HepG2 (cell line): ENCODE results near the gene NDUFB10. TPM values are rescaled to one million over a fixed set of nuclear protein-coding genes. Genes with fewer than 3 reads are reported as not detected.

Experiments
- BCL6 ChIP-seq: IDR thresholded peaks from 2 replicates; pipeline ENCODE4 v1.6.1; 2016; ENCODE audit warnings: missing genetic modification reagents, missing compliant biosample characterization
- BRF2 ChIP-seq: sonication (generic); formaldehyde crosslinking; IDR thresholded peaks from 2 replicates; pipeline ENCODE4 v1.8.1; 2022; ENCODE audit warnings: mild to moderate bottlenecking, missing genetic modification reagents
- CBX2 ChIP-seq, 2 experiments: fragments of 200-600 bp in 1 of 2; sonication (generic); formaldehyde crosslinking in 1 of 2; IDR thresholded peaks; 2 replicates each; pipeline versions ENCODE4 v1.7.0 to v1.8.1; 2018 to 2022; ENCODE audit warnings: low read depth in 2 of 2, low read length in 1 of 2, mild to moderate bottlenecking in 1 of 2, missing genetic modification reagents in 1 of 2
- ELF4 ChIP-seq: sonication (generic); formaldehyde crosslinking; IDR thresholded peaks from 2 replicates; pipeline ENCODE4 v1.5.0; 2020; ENCODE audit warnings: missing genetic modification reagents, mild to moderate bottlenecking, moderate library complexity, borderline replicate concordance
- EZH2 ChIP-seq: conservative IDR thresholded peaks from 2 replicates; pipeline ENCODE4 v1.6.1; 2012; ENCODE audit warnings: mild to moderate bottlenecking, low read depth, low read length, moderate library complexity
- FOXO1 ChIP-seq: sonication (generic); formaldehyde crosslinking; IDR thresholded peaks from 2 replicates; pipeline ENCODE4 v1.4.0; 2020; ENCODE audit warnings: missing genetic modification reagents
- GMEB2 ChIP-seq: IDR thresholded peaks from 2 replicates; pipeline ENCODE4 v1.6.1; 2016; ENCODE audit warnings: missing biosample characterization, missing genetic modification reagents, low read depth
- HDAC1 ChIP-seq: sonication (generic); formaldehyde crosslinking; IDR thresholded peaks from 2 replicates; pipeline ENCODE4 v1.5.1; 2020; ENCODE audit warnings: mild to moderate bottlenecking, missing genetic modification reagents
- HDAC2 ChIP-seq: sonication (generic); formaldehyde crosslinking; IDR thresholded peaks from 2 replicates; pipeline ENCODE4 v1.4.0; 2020; ENCODE audit warnings: missing genetic modification reagents
- HMGXB4 ChIP-seq, 2 experiments: sonication (generic) in 1 of 2; formaldehyde crosslinking in 1 of 2; IDR thresholded peaks; 2 replicates each; pipeline versions ENCODE4 v1.4.0 to v1.6.1; 2018 to 2020; ENCODE audit warnings: missing genetic modification reagents in 2 of 2, borderline replicate concordance in 1 of 2, low read depth in 1 of 2, mild to moderate bottlenecking in 1 of 2, missing biosample characterization in 1 of 2
- HNF1B ChIP-seq: sonication (generic); formaldehyde crosslinking; IDR thresholded peaks from 2 replicates; pipeline ENCODE4 v1.5.1; 2020; ENCODE audit warnings: mild to moderate bottlenecking, moderate library complexity, missing genetic modification reagents
- KLF11 ChIP-seq: IDR thresholded peaks from 2 replicates; pipeline ENCODE4 v1.6.1; 2016; ENCODE audit warnings: missing compliant biosample characterization
- NFKB2 ChIP-seq: sonication (generic); formaldehyde crosslinking; IDR thresholded peaks from 2 replicates; pipeline ENCODE4 v1.4.0; 2020; ENCODE audit warnings: missing genetic modification reagents, borderline replicate concordance
- PHF8 ChIP-seq: sonication (generic); formaldehyde crosslinking; IDR thresholded peaks from 2 replicates; pipeline ENCODE4 v1.5.0; 2020; ENCODE audit warnings: missing genetic modification reagents
- POLR2A ChIP-seq, 2 experiments: IDR thresholded peaks; 2 replicates each; pipeline ENCODE4 v1.6.1; 2011; ENCODE audit warnings: low read depth in 2 of 2, low read length in 2 of 2, mild to moderate bottlenecking in 1 of 2, moderate library complexity in 1 of 2; ENCODE audit not compliant: insufficient read depth in 1 of 2
- RBAK ChIP-seq: sonication (generic); formaldehyde crosslinking; IDR thresholded peaks from 2 replicates; pipeline ENCODE4 v1.5.1; 2020; ENCODE audit warnings: mild to moderate bottlenecking, missing genetic modification reagents
- SP4 ChIP-seq: sonication (generic); formaldehyde crosslinking; IDR thresholded peaks from 2 replicates; pipeline ENCODE4 v1.8.1; 2023; ENCODE audit warnings: mild to moderate bottlenecking, missing genetic modification reagents
- WIZ ChIP-seq: sonication (generic); formaldehyde crosslinking; IDR thresholded peaks from 2 replicates; pipeline ENCODE4 v1.5.1; 2020; ENCODE audit warnings: mild to moderate bottlenecking, missing genetic modification reagents
- ZFP36 ChIP-seq: fragments of 150-350 bp; IDR thresholded peaks from 2 replicates; pipeline ENCODE4 v1.6.1; 2018; ENCODE audit warnings: borderline replicate concordance, low read length, low read depth; ENCODE audit not compliant: partially characterized antibody
- ZNF547 ChIP-seq: sonication (generic); formaldehyde crosslinking; IDR thresholded peaks from 2 replicates; pipeline ENCODE4 v1.5.1; 2020; ENCODE audit warnings: mild to moderate bottlenecking, missing genetic modification reagents
- ZNF572 ChIP-seq: sonication (generic); formaldehyde crosslinking; IDR thresholded peaks from 2 replicates; pipeline ENCODE4 v1.5.1; 2020; ENCODE audit warnings: mild to moderate bottlenecking, missing genetic modification reagents
- ZNF615 ChIP-seq: sonication (generic); formaldehyde crosslinking; IDR thresholded peaks from 2 replicates; pipeline ENCODE4 v1.5.0; 2020; ENCODE audit warnings: mild to moderate bottlenecking, missing genetic modification reagents, borderline replicate concordance
- ZNF644 ChIP-seq: IDR thresholded peaks from 2 replicates; pipeline ENCODE4 v1.6.1; 2016; ENCODE audit warnings: low read depth
- ZNF720 ChIP-seq: sonication (generic); formaldehyde crosslinking; IDR thresholded peaks from 2 replicates; pipeline ENCODE4 v1.4.0; 2020; ENCODE audit warnings: missing genetic modification reagents
- ZSCAN12 ChIP-seq: sonication (generic); formaldehyde crosslinking; IDR thresholded peaks from 2 replicates; pipeline ENCODE4 v1.9.0; 2021; ENCODE audit warnings: mild to moderate bottlenecking, missing genetic modification reagents
- ZSCAN25 ChIP-seq: sonication (generic); formaldehyde crosslinking; IDR thresholded peaks from 2 replicates; pipeline ENCODE4 v1.8.0; 2022; ENCODE audit warnings: mild to moderate bottlenecking, missing genetic modification reagents
- ZSCAN31 ChIP-seq: sonication (generic); formaldehyde crosslinking; IDR thresholded peaks from 2 replicates; pipeline ENCODE4 v1.5.0; 2020; ENCODE audit warnings: low read depth, mild to moderate bottlenecking, missing genetic modification reagents
- polyA plus RNA-seq, 8 experiments: library from polyadenylated mRNA; depleted of rRNA in 3 of 8; stranded (reverse) in 7 of 8; unstranded in 1 of 8; fragments of >200 nt; fragmentation: Illumina TruSeq in 4 of 8; extraction: Trizol in 4 of 8; gene quantifications; 2 replicates each; pipeline versions ENCODE4 v1.2.1 to v1.2.3, GENCODE V29; 2011 to 2016; ENCODE audit warnings: low read depth in 4 of 8, missing spikeins in 1 of 8, mixed read lengths in 1 of 8; ENCODE audit not compliant: insufficient read depth in 1 of 8
- total RNA-seq, 5 experiments: library from RNA; depleted of rRNA; stranded (reverse); fragments of >200 nt; fragmentation: Illumina TruSeq; extraction: Trizol; gene quantifications; 2 replicates each; pipeline ENCODE4 v1.2.3, GENCODE V29; 2016; ENCODE audit warnings: low read depth in 1 of 5

NDUFB10 gene
- total and polyA plus RNA-seq, 2 of the 13 experiments (the other 11 are each of a cell fraction or from before 2014, with no cell fraction given) = 68.6 to 157 TPM

- TF ChIP-seq HDAC2 (0 out of 2 replicates have a peak, but pooled peaks have one; percentile 14), SP4 (CRISPR knock-in tag) (no peak), ZSCAN12 (CRISPR knock-in tag) (no peak), ZSCAN25 (CRISPR knock-in tag) (no peak), ZFP36 (no peak), HMGXB4 (CRISPR knock-in tag; IDR thresholded peaks at IDR 0.05; ENCODE audit: borderline replicate concordance in 1 of 2, low read depth in 1 of 2) (peak in 1 of 2 experiments; percentile 18; a peak in 1 of 4 replicates), GMEB2 (no peak), EZH2 (no peak), RBAK (CRISPR knock-in tag) (no peak), FOXO1 (CRISPR knock-in tag) (no peak), ELF4 (no peak), CBX2 (IDR thresholded peaks at IDR 0.05; ENCODE audit: low read depth, low read length) (no peak), CBX2 (CRISPR knock-in tag; IDR thresholded peaks at IDR 0.05; ENCODE audit: low read depth) (no peak), ZNF615 (CRISPR knock-in tag) (no peak), ZSCAN31 (CRISPR knock-in tag) (no peak), POLR2A (IDR thresholded peaks at IDR 0.05; ENCODE audit: insufficient read depth in 1 of 2, low read depth in 2 of 2, low read length in 2 of 2) (peak in 1 of 2 experiments; percentile 53; a peak in 2 of 4 replicates), WIZ (CRISPR knock-in tag) (no peak), ZNF720 (CRISPR knock-in tag) (no peak), PHF8 (CRISPR knock-in tag) (no peak; the same call in 1 of the 2 replicates), BCL6 (peak; percentile 80), ZNF644 (CRISPR knock-in tag) (no peak), ZNF547 (CRISPR knock-in tag) (no peak), HNF1B (0 out of 2 replicates have a peak, but pooled peaks have one; percentile 20), HDAC1 (CRISPR knock-in tag) (no peak), KLF11 (CRISPR knock-in tag) (no peak), BRF2 (no peak), ZNF572 (CRISPR knock-in tag) (no peak), NFKB2 (peak; percentile 57; the same call in 1 of the 2 replicates)
These were observed 49.4 kb downstream of the NDUFB10 start (continued) for GRCh38 chr16:2008631-2009163.
